OCI-LY1 (cell line): ENCODE data around the gene IL1RAPL1.

Experiments
- EZH2 ChIP-seq: fragments of 200-600 bp; sonication (generic), shearing (Covaris generic); IDR thresholded peaks from 2 replicates; pipeline ENCODE4 v1.8.0; 2017; ENCODE audit warnings: borderline replicate concordance, mixed run types, mild to moderate bottlenecking, antibody characterized with exemption, low read length, moderate library complexity, mixed read lengths
- TF ChIP-seq, protein P1 (sequence below): fragments of 200-600 bp; sonication (generic), shearing (Covaris generic); IDR thresholded peaks from 2 replicates; pipeline ENCODE4 v1.5.1; 2017; ENCODE audit warnings: mild to moderate bottlenecking, antibody characterized with exemption, low read length, moderate library complexity, mixed read lengths

DNA sequence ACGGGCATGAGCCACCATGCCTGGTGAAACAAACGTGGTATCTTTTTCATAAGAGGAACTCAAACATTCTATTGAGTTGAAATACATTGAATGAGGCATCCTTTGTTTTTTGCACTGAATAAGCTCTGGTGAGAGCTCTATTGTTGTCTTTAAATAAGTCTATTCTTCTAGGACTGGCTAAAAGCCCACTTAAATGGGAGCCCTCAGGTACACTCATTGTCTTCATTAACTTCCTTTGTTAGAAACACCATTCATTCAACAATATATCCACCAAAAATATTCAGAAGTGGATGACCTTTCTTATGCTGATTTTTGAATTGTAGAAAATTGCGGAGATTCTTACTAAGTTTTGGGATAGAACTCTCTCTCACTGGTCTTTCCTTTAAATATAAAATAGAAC is 568.0 kb downstream of the IL1RAPL1 start:
- TF ChIP-seq, protein P1, sequence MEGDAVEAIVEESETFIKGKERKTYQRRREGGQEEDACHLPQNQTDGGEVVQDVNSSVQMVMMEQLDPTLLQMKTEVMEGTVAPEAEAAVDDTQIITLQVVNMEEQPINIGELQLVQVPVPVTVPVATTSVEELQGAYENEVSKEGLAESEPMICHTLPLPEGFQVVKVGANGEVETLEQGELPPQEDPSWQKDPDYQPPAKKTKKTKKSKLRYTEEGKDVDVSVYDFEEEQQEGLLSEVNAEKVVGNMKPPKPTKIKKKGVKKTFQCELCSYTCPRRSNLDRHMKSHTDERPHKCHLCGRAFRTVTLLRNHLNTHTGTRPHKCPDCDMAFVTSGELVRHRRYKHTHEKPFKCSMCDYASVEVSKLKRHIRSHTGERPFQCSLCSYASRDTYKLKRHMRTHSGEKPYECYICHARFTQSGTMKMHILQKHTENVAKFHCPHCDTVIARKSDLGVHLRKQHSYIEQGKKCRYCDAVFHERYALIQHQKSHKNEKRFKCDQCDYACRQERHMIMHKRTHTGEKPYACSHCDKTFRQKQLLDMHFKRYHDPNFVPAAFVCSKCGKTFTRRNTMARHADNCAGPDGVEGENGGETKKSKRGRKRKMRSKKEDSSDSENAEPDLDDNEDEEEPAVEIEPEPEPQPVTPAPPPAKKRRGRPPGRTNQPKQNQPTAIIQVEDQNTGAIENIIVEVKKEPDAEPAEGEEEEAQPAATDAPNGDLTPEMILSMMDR, result no peak
- TF ChIP-seq EZH2, result no peak
